NT2/D1 (cell line): ENCODE data around the gene RAB11FIP4.
"Not testable (repeated sequence)": the region's sequence is repeated elsewhere in the genome, so short reads cannot be mapped to it uniquely, and the experiment has no call there.

Experiments used
- DNase-seq: peaks from one replicate; pipeline ENCODE4 v3.0.0-alpha.2; 2011; ENCODE audit warnings: low read depth, low spot score
- H3K27me3 ChIP-seq: 2 replicates; pipeline ENCODE4 v1.6.0; 2011; ENCODE audit warnings: mild to moderate bottlenecking; ENCODE audit not compliant: insufficient read length, insufficient read depth
- H3K36me3 ChIP-seq: 2 replicates; pipeline ENCODE4 v1.6.1; 2011; ENCODE audit warnings: mild to moderate bottlenecking, low read length, mixed read lengths; ENCODE audit not compliant: insufficient read depth, insufficient read length
- H3K4me1 ChIP-seq: 2 replicates; pipeline ENCODE4 v1.5.1; 2011; ENCODE audit not compliant: insufficient read depth, insufficient read length
- H3K4me3 ChIP-seq: 2 replicates; pipeline ENCODE4 v1.5.1; 2011; ENCODE audit warnings: low read depth; ENCODE audit not compliant: insufficient read length
- H3K9ac ChIP-seq: 2 replicates; pipeline ENCODE4 v1.6.0; 2011; ENCODE audit warnings: low read depth; ENCODE audit not compliant: insufficient read length
- H3K9me3 ChIP-seq: 2 replicates; pipeline ENCODE4 v1.5.1; 2011; ENCODE audit warnings: mild to moderate bottlenecking, low read length; ENCODE audit not compliant: insufficient read depth
- SUZ12 ChIP-seq: IDR thresholded peaks from 2 replicates; pipeline ENCODE4 v1.6.1; 2011; ENCODE audit not compliant: insufficient read length, insufficient read depth; ENCODE audit errors: extremely low read depth
- YY1 ChIP-seq: IDR thresholded peaks from 2 replicates; pipeline ENCODE4 v1.6.1; 2011; ENCODE audit not compliant: insufficient read length, insufficient read depth
- ZNF274 ChIP-seq: IDR thresholded peaks from 2 replicates; pipeline ENCODE4 v1.6.1; 2011; ENCODE audit warnings: mild to moderate bottlenecking, low read depth, low read length

Gene RAB11FIP4

DNA sequence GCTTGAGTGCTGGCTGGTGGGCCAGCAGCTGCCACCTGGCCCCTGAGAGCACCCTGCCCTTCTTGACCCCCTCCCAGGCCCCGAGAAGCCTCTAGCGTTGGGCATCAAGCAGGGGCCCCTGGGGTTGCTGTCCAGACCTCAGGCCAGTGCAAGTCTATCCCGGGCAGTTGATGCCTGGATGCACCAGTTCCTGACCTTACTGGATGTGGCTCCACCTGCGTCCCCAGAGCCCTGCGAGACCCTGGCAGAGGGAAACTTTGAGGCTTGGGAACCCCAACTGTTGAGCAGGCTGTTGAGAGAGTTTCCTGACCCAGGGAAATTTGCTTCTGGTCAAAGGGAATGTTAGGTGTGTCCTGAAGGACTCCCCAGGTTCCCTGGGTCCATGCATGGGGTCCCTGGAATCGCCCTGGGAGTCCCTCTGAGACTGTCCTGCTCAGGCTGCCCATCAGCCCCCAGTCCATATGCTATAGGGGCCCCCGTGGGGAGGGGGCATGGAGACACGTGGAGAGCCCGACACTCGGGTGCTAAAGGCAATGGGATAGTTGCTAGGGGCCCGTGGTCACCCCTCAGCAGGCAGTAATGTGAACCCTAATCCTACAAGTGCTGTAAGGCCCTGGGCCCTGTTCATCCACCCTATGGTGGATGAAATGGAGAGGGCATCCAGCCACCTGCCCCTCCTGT is 46.4 kb downstream of the RAB11FIP4 start:
- Histone ChIP-seq H3K4me3 (no peak overlapping the region), H3K36me3 (no peaks in the 10 kb centered on the region)
- TF ChIP-seq YY1, result no peak
- no peak for TF ChIP-seq SUZ12
- no peak for TF ChIP-seq ZNF274

DNA sequence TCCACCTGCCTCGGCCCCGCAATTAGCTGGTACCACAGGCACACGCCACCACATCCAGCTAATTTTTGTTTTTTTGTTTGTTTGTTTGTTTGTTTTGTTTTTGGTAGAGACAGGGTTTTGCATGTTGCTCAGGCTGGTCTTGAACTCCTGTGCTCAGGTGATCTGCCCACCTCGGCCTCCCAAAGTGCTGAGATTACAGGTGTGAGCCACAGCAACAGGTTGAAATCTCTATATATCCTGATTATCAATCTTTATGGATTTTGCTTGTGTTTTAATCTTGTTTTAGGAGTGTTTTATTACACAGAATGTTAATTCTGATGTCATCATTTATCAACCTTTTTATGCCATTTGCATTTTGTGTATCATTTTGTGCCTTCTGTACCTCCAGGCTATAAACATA is 48.2 kb downstream of the RAB11FIP4 start:
- Histone ChIP-seq H3K4me3 (no peak overlapping the region), H3K9ac (no peak overlapping the region), H3K27me3 (no peaks in the 10 kb centered on the region), H3K9me3 (no peaks in the 10 kb centered on the region), H3K36me3 (no peaks in the 10 kb centered on the region), H3K4me1 (peaks cover 2% of the 10 kb centered on the region)
- no peak for TF ChIP-seq ZNF274
- no peak for TF ChIP-seq YY1
- TF ChIP-seq SUZ12, result no peak
- DNase-seq, result no peak

More for the DNA sequence above, 46.4 kb downstream of the RAB11FIP4 start:
- Histone ChIP-seq H3K9ac (peak overlapping the region; percentile 38), H3K4me1 (peaks cover 2% of the 10 kb centered on the region), H3K9me3 (no peaks in the 10 kb centered on the region), H3K27me3 (no peaks in the 10 kb centered on the region)
- no peak for DNase-seq

DNA sequence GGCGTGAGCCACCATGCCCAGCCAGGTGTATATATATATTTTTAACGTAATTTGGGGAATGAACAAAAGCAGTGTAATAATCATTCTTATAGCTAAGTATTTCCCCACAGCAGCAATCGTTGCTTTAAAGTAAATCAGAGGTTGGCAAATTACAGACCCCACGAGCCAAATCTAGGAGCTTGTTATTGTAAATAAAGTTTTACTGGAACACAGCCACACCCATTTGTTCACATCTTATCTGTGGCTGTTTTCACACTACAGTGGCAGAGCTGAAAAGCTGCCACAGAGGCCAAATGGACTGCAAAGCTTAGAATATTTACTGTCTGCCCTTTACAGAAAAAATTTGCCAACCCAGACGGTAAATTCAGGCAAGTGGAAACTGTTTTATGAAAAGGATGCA is 50.8 kb downstream of the RAB11FIP4 start:
- H3K9ac ChIP-seq, result no peak overlapping the region
- TF ChIP-seq YY1 (no peak), SUZ12 (no peak), ZNF274 (no peak)
- H3K4me1 ChIP-seq, result no peaks in the 10 kb centered on the region
- no peaks in the 10 kb centered on the region for H3K36me3 ChIP-seq
- no peaks in the 10 kb centered on the region for H3K27me3 ChIP-seq
- no peak overlapping the region for H3K4me3 ChIP-seq
- H3K9me3 ChIP-seq, result no peaks in the 10 kb centered on the region
- DNase-seq, result no peak

DNA sequence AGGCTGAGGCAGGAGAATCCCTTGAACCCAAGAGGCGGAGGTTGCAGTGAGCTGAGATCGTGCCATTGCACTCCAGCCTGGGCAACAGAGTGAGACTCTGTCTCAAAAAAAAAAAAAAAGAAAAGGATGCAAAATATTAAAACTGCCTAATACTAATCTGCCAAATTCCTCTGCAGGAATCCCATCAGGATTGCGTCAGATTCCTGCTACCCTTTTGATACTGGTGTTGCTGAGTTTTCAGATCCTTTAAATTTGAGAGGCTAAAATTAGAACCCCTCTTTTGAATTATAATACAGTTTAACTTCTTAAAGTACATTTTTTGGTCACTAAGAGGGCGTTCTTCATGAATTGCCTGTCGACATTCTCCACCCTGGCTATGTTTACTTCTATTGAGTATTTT is 51.4 kb downstream of the RAB11FIP4 start:
- not testable (repeated sequence) for H3K9me3 ChIP-seq, H3K4me1 ChIP-seq, H3K9ac ChIP-seq, H3K36me3 ChIP-seq, H3K27me3 ChIP-seq, H3K4me3 ChIP-seq, DNase-seq

DNA sequence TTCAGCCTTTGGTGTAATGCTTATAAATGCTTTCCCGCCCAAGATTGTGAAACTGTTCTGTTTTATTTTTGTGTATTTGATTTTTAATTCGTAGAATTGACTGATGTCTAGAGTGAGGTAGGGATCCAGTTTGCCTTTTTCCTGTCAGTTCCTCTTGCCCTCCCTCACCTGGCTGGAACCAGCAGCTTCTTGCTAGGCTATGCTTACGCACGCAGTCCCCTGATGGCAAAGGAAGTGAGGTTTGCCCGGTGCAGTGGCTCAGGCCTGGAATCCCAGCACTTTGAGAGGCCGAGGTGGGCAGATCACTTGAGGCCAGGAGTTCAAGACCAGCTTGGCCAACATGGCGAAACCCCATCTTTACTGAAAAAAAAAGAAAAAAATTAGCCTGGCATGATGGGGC is 51.9 kb downstream of the RAB11FIP4 start:
- TF ChIP-seq YY1 (no peak), ZNF274 (no peak), SUZ12 (no peak)
- H3K4me1 ChIP-seq, result no peaks in the 10 kb centered on the region
- H3K27me3 ChIP-seq, result no peaks in the 10 kb centered on the region
- DNase-seq, result no peak
- H3K4me3 ChIP-seq, result no peak overlapping the region
- H3K9ac ChIP-seq, result no peak overlapping the region
- no peaks in the 10 kb centered on the region for H3K9me3 ChIP-seq
- no peaks in the 10 kb centered on the region for H3K36me3 ChIP-seq

DNA sequence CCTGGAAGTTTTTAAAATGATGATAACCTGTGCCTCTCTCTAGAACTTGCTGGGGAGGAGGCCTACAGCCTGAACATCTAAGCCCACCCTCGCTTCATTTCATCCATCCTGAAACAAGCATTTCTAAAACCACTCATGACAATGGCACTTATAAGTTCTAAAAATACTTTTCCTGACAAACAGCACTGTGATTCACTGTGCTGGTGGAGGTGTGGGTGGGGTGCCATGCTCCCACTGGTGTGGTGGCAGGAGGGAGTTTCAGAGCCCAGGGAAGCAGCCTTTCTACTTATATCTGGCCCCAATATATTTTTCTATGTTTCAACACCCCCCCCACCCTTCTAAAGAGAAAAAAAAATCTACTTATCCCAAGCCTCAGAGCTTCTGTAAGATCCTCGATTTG is 52.6 kb downstream of the RAB11FIP4 start:
- Histone ChIP-seq H3K4me1 (peaks cover 5% of the 10 kb centered on the region), H3K9me3 (no peaks in the 10 kb centered on the region), H3K9ac (no peak overlapping the region), H3K36me3 (no peaks in the 10 kb centered on the region), H3K27me3 (no peaks in the 10 kb centered on the region), H3K4me3 (no peak overlapping the region)
- no peak for TF ChIP-seq SUZ12
- no peak for TF ChIP-seq YY1
- TF ChIP-seq ZNF274, result no peak
- DNase-seq, result no peak

DNA sequence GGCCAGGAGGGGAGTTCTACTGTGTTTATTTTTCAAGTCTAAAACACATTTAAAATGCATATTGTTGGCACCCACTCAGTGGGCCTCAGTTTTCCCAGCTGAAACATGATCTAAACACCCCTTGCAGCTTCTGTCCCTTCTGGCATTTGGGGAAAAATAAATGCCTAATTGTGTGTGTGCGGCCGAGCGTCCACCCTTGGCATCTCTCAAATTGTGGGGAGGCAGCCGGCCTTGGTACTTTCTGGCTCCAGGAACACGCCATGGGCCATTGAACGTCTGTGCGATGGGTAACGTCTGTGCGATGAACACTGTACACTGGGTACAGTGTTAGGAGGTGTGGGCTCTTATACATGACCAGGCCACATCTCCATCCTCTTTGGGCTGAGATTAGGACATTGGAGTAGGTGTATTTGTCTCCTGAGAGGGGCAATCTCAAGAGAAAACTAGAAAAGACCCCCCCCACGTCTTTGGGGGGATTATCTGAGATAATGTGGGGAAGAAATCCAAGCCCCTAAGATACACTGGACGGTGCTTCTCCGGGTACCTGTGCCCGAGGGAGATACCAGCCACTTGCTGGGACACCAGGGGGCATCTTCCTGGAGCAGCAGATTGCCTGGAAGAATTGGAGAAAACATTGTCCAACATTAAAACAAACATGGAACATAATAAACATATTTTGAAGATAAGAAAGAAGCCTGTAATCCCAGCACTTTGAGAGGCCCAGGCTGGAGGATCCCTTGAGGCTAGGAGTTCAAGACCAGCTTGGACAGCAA is 54.9 kb downstream of the RAB11FIP4 start:
- no peak overlapping the region for H3K9ac ChIP-seq
- TF ChIP-seq SUZ12, result no peak
- DNase-seq, result no peak
- H3K27me3 ChIP-seq, result no peaks in the 10 kb centered on the region
- H3K4me1 ChIP-seq, result peaks cover 7% of the 10 kb centered on the region
- no peaks in the 10 kb centered on the region for H3K36me3 ChIP-seq
- H3K9me3 ChIP-seq, result no peaks in the 10 kb centered on the region
- no peak overlapping the region for H3K4me3 ChIP-seq
